ENCODE data around the gene NCOA3. TPM values are rescaled to one million over a fixed set of nuclear protein-coding genes. Genes with fewer than 3 reads are reported as not detected.
"Not testable (repeated sequence)": the region's sequence is repeated elsewhere in the genome, so short reads cannot be mapped to it uniquely, and the experiment has no call there.

NCOA3 gene
- total and polyA plus RNA-seq, 7 donors, result 4.8 to 51.0 (median 22.8) TPM

DNA sequence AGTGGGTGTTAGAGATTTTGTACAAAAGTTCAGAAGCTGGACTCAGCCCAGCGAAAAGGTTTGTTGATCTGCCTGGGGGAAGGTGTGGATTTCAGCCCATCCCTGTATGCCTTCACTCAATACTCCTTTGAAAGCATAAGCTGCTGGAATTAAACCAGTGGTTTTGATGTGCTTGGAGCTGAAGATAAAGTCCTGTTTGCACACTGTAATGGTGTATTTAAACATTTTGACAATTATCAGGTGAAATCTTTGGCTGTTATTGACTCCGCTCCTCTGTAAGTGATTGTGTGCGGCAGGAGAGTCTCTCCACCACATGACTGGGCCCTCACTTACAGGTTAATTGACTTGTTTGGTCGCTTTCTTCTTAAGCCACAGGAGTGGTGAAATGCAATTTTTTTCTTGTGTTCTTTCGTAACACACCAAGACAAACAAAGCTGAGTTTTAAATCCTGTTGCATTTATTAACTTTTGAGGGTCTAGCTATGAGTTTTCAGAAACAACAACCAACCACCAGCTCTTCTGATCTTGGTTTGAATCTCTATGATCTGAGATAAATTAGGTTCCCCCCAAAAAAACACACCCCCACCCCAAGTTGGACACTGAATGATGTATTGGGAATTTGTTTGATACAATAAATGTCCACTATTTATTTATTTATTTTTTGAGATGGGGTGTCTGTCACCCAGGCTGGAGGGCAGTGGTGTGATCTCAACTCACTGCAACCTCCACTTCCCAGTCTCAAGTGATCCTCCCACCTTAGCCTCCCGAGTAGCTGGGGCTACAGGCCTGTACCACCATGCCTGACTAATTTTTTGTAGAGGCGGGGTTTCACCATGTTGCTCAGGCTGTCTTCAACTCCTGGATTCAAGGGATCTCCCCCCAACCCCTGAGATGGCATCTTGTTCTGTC is 46.3 kb upstream of the NCOA3 start:
- 85 to 90% methylated on average over 7 of the region's 7 CpGs for whole genome bisulfite sequencing, 2 donors
- Histone ChIP-seq H3K27me3 (no peaks in the 10 kb centered on the region), H3K4me3 (no peak overlapping the region), H3K9me3 (no peaks in the 10 kb centered on the region), H3K27ac (no peak overlapping the region), H3K4me1 (no peaks in the 10 kb centered on the region), H3K36me3 (no peaks in the 10 kb centered on the region)
- no peak for DNase-seq
- intact Hi-C loops (cut with DNase I), result no loop called here
- TF ChIP-seq EP300 (IDR thresholded peaks at IDR 0.05) (no peak), POLR2AphosphoS5 (IDR thresholded peaks at IDR 0.05) (no peak), POLR2A (IDR thresholded peaks at IDR 0.05) (no peak)
- TF ChIP-seq, protein P1, sequence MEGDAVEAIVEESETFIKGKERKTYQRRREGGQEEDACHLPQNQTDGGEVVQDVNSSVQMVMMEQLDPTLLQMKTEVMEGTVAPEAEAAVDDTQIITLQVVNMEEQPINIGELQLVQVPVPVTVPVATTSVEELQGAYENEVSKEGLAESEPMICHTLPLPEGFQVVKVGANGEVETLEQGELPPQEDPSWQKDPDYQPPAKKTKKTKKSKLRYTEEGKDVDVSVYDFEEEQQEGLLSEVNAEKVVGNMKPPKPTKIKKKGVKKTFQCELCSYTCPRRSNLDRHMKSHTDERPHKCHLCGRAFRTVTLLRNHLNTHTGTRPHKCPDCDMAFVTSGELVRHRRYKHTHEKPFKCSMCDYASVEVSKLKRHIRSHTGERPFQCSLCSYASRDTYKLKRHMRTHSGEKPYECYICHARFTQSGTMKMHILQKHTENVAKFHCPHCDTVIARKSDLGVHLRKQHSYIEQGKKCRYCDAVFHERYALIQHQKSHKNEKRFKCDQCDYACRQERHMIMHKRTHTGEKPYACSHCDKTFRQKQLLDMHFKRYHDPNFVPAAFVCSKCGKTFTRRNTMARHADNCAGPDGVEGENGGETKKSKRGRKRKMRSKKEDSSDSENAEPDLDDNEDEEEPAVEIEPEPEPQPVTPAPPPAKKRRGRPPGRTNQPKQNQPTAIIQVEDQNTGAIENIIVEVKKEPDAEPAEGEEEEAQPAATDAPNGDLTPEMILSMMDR (IDR thresholded peaks at IDR 0.05), result no peak

DNA sequence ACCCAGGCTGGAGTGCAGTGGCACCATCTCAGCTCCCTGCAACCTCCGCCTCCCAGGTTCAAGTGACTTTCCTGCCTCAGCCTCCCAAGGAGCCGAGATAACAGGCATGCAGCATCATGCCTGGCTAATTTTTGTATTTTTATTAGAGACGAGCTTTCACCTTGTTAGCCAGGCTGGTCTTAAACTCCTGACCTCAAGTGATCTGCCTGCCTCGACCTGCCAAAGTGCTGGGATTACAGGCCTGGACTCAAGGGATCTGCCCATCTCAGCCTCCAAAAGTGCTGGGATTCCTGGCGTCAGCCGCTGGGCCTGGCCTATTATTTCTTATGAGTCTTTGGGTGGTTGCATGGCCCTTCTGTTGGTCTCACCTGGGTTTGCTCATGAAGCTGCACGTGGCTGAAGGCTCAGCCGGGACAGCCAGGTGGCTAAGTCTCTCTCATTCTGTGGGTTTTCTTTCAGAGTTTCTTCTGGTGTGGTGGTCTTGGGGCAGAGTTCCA is 45.6 kb upstream of the NCOA3 start:
- intact Hi-C loops (cut with DNase I), result no loop called here
- H3K36me3 ChIP-seq, result no peaks in the 10 kb centered on the region
- H3K4me1 ChIP-seq, result no peaks in the 10 kb centered on the region
- WGBS, 2 donors, result 94 to 95% methylated on average over 8 of the region's 8 CpGs
- no peaks in the 10 kb centered on the region for H3K27me3 ChIP-seq
- no peaks in the 10 kb centered on the region for H3K9me3 ChIP-seq
- H3K27ac ChIP-seq, result no peak overlapping the region
- no peak overlapping the region for H3K4me3 ChIP-seq
- TF ChIP-seq EP300 (IDR thresholded peaks at IDR 0.05) (no peak), POLR2A (IDR thresholded peaks at IDR 0.05) (no peak), POLR2AphosphoS5 (IDR thresholded peaks at IDR 0.05) (no peak)
- TF ChIP-seq, protein P1 (IDR thresholded peaks at IDR 0.05), result no peak
- no peak for DNase-seq

DNA sequence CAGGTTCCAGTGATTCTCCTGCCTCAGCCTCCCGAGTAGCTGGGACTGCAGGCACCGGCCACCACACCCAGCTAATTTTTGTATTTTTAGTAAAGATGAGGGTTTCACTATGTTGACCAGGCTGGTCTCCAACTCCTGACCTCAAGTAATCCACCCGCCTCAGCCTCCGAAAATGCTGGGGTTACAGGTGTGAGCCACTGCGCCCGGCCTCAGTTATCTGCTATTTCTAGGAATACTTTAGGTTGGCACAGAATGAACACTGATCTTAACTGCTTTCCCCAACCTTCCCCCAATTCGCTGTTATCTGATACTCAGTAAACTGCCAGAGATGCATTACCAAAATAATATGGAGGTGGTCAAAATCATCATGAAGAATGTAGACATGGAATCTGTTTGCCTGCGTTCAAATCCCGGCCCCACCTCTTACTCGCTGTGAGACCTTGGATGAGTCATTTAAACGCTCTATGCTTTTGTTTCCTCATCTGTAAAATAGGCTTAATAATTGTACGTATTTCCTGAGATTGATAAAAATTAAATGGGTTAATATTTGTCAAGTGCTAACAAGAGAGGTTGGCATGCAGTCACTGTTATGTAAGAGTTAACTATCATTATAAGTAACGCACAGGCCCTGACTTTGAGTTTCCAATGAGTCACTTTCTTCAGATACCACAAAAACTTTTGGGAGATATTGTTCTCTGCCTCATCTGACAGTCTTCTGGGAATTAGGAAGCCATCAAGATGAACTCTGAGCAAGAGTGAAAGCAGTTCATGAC is 44.5 kb upstream of the NCOA3 start:
- 90 to 91% methylated on average over 13 of the region's 13 CpGs for WGBS, 2 donors
- TF ChIP-seq EP300 (IDR thresholded peaks at IDR 0.05), result no peak
- TF ChIP-seq POLR2AphosphoS5 (IDR thresholded peaks at IDR 0.05), result no peak
- TF ChIP-seq, protein P1 (IDR thresholded peaks at IDR 0.05), result no peak
- no peak for TF ChIP-seq POLR2A (IDR thresholded peaks at IDR 0.05)
- no peak overlapping the region for H3K4me3 ChIP-seq
- no peaks in the 10 kb centered on the region for H3K36me3 ChIP-seq
- H3K9me3 ChIP-seq, result no peaks in the 10 kb centered on the region
- no peak overlapping the region for H3K27ac ChIP-seq
- intact Hi-C loops (cut with DNase I), result no loop called here
- no peaks in the 10 kb centered on the region for H3K4me1 ChIP-seq
- H3K27me3 ChIP-seq, result no peaks in the 10 kb centered on the region
- no peak for DNase-seq

DNA sequence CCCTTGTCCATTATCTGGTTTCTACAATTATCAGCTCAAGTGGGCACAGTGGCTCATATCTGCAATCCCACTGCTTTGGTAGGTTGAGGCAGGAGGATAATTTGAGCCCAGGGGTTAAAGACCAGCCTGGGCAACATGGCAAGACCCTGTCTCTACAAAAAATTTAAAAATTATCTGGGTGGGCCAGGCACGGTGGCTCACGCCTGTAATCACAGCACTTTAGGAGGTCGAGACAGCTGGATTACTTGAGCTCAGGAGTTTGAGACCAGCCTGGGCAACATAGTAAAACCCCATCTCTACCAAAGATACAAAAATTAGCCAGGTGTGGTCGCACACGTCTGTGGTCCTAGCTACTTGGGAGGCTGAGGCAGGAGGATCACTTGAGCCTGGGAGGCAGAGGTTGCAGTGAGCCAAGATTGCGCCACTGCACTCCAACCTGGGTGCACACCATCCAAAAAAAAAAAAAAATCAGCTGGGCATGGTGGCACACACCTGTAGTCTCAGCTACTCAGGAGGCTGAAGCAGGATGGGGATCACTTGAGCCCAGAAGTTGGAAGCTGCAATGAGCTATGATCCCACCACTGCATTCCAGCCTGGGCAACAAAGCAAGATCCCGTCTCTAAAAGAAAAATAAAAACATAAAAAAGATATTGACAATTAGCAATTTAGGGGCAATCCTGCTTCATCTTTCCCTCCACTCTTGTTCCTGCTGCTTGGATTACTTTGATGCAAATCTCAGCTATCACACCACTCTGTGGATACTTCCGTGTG is 43.2 kb upstream of the NCOA3 start:
- intact Hi-C loops (cut with DNase I); DNase-seq; H3K4me1 ChIP-seq: not testable (repeated sequence)

More for the DNA sequence above, 43.2 kb upstream of the NCOA3 start:
- H3K27ac ChIP-seq, H3K36me3 ChIP-seq, H3K9me3 ChIP-seq, H3K27me3 ChIP-seq, H3K4me3 ChIP-seq: not testable (repeated sequence)
- 85 to 95% methylated on average over 8 of the region's 8 CpGs for WGBS, 2 donors
